KMS-11 (cell line): ENCODE measurements around the gene NFATC2.

Source experiments
- H2AFZ ChIP-seq: fragments of 200-600 bp; sonication (generic); 2 replicates; pipeline ENCODE4 v1.6.1; 2016; ENCODE audit warnings: antibody characterized with exemption, mixed run types, low read depth
- H3K27ac ChIP-seq: fragments of 200-600 bp; sonication (generic); 2 replicates; pipeline ENCODE4 v1.6.1; 2016; ENCODE audit warnings: mild to moderate bottlenecking, mixed run types
- H3K27me3 ChIP-seq: fragments of 200-600 bp; sonication (generic); 2 replicates; pipeline ENCODE4 v1.6.1; 2017; ENCODE audit warnings: mild to moderate bottlenecking, low read depth, mixed run types, moderate library complexity; ENCODE audit not compliant: insufficient read depth
- H3K36me3 ChIP-seq: fragments of 200-600 bp; sonication (generic); 2 replicates; pipeline ENCODE4 v1.6.1; 2017; ENCODE audit warnings: mild to moderate bottlenecking, mixed run types; ENCODE audit not compliant: insufficient read depth
- H3K4me1 ChIP-seq: fragments of 200-600 bp; sonication (generic); 2 replicates; pipeline ENCODE4 v1.6.1; 2016; ENCODE audit warnings: mild to moderate bottlenecking, low read depth, mixed run types; ENCODE audit not compliant: poor library complexity, severe bottlenecking
- H3K4me2 ChIP-seq: fragments of 200-600 bp; sonication (generic); 2 replicates; pipeline ENCODE4 v1.7.0; 2016; ENCODE audit warnings: mild to moderate bottlenecking, mixed run types
- H3K4me3 ChIP-seq: fragments of 200-600 bp; sonication (generic); IDR thresholded peaks from 2 replicates; pipeline ENCODE4 v1.6.1; 2017; ENCODE audit warnings: low read depth, low read length, mixed read lengths; ENCODE audit not compliant: insufficient read depth
- H3K79me2 ChIP-seq: fragments of 200-600 bp; sonication (generic); 2 replicates; pipeline ENCODE4 v1.6.1; 2016; ENCODE audit warnings: low read depth, mixed run types; ENCODE audit not compliant: insufficient read depth
- H3K9ac ChIP-seq: fragments of 200-600 bp; sonication (generic); 2 replicates; pipeline ENCODE4 v1.6.1; 2016; ENCODE audit warnings: mild to moderate bottlenecking, mixed run types
- H4K20me1 ChIP-seq: fragments of 200-600 bp; sonication (generic); 2 replicates; pipeline ENCODE4 v1.6.1; 2016; ENCODE audit warnings: mild to moderate bottlenecking, mixed run types; ENCODE audit not compliant: insufficient read depth
- CTCF ChIP-seq: fragments of 200-600 bp; sonication (generic); conservative IDR thresholded peaks from 2 replicates; pipeline ENCODE4 v1.6.1; 2017; ENCODE audit warnings: low read depth, mild to moderate bottlenecking, antibody characterized with exemption, low read length, moderate library complexity, mixed read lengths

The NFATC2 gene

GRCh38 chr20:51445591-51445990, 96.9 kb downstream of the NFATC2 start:
- Histone ChIP-seq H3K9ac (no peak overlapping the region), H3K4me1 (no peaks in the 10 kb centered on the region), H3K79me2 (no peaks in the 10 kb centered on the region), H2AFZ (no peak overlapping the region), H3K36me3 (no peaks in the 10 kb centered on the region), H3K27ac (no peak overlapping the region), H3K27me3 (no peaks in the 10 kb centered on the region), H3K4me3 (no peak overlapping the region), H3K4me2 (no peak overlapping the region), H4K20me1 (no peaks in the 10 kb centered on the region)
- TF ChIP-seq CTCF: no peak

GRCh38 chr20:51444922-51445438, 97.5 kb downstream of the NFATC2 start:
- TF ChIP-seq CTCF: no peak
- no peaks in the 10 kb centered on the region for H3K79me2 ChIP-seq
- H3K4me1 ChIP-seq: no peaks in the 10 kb centered on the region
- no peak overlapping the region for H3K27ac ChIP-seq
- no peaks in the 10 kb centered on the region for H3K36me3 ChIP-seq
- H3K4me3 ChIP-seq: no peak overlapping the region
- no peak overlapping the region for H2AFZ ChIP-seq
- H3K4me2 ChIP-seq: no peak overlapping the region
- no peak overlapping the region for H3K9ac ChIP-seq
- no peaks in the 10 kb centered on the region for H4K20me1 ChIP-seq
- H3K27me3 ChIP-seq: no peaks in the 10 kb centered on the region

GRCh38 chr20:51444467-51444866, 98.1 kb downstream of the NFATC2 start:
- H3K36me3 ChIP-seq: no peaks in the 10 kb centered on the region
- H3K4me2 ChIP-seq: no peak overlapping the region
- H2AFZ ChIP-seq: no peak overlapping the region
- H3K4me1 ChIP-seq: no peaks in the 10 kb centered on the region
- TF ChIP-seq CTCF: no peak
- no peak overlapping the region for H3K9ac ChIP-seq
- no peaks in the 10 kb centered on the region for H3K27me3 ChIP-seq
- H3K4me3 ChIP-seq: no peak overlapping the region
- no peak overlapping the region for H3K27ac ChIP-seq
- H3K79me2 ChIP-seq: no peaks in the 10 kb centered on the region
- no peaks in the 10 kb centered on the region for H4K20me1 ChIP-seq

GRCh38 chr20:51442602-51443001, 99.9 kb downstream of the NFATC2 start:
- Histone ChIP-seq H2AFZ (no peak overlapping the region), H3K79me2 (no peaks in the 10 kb centered on the region), H3K4me2 (no peak overlapping the region), H3K9ac (no peak overlapping the region), H4K20me1 (no peaks in the 10 kb centered on the region), H3K27me3 (no peaks in the 10 kb centered on the region), H3K27ac (no peak overlapping the region), H3K36me3 (no peaks in the 10 kb centered on the region), H3K4me1 (peaks cover 7% of the 10 kb centered on the region), H3K4me3 (no peak overlapping the region)
- TF ChIP-seq CTCF: no peak

- no peak for TF ChIP-seq CTCF
- no peak overlapping the region for H3K9ac ChIP-seq
- H2AFZ ChIP-seq: no peak overlapping the region
Measured at GRCh38 chr20:51440589-51440988, 101.9 kb downstream of the NFATC2 start.

More at GRCh38 chr20:51440589-51440988, 101.9 kb downstream of the NFATC2 start:
- H3K79me2 ChIP-seq: no peaks in the 10 kb centered on the region
- H3K27me3 ChIP-seq: no peaks in the 10 kb centered on the region
- peaks cover 19% of the 10 kb centered on the region for H3K4me1 ChIP-seq
- H3K36me3 ChIP-seq: no peaks in the 10 kb centered on the region
- no peaks in the 10 kb centered on the region for H4K20me1 ChIP-seq
- H3K4me2 ChIP-seq: no peak overlapping the region
- no peak overlapping the region for H3K27ac ChIP-seq
- no peak overlapping the region for H3K4me3 ChIP-seq
